ENCODE results near the gene LETM1. TPM values are rescaled to one million over a fixed set of nuclear protein-coding genes. Genes with fewer than 3 reads are reported as not detected.

The LETM1 gene
- total and polyA plus RNA-seq, 2 of the 8 experiments (the other 6 are each of a cell fraction or from before 2014, with no cell fraction given) = 19.8 to 50.1 TPM

DNA sequence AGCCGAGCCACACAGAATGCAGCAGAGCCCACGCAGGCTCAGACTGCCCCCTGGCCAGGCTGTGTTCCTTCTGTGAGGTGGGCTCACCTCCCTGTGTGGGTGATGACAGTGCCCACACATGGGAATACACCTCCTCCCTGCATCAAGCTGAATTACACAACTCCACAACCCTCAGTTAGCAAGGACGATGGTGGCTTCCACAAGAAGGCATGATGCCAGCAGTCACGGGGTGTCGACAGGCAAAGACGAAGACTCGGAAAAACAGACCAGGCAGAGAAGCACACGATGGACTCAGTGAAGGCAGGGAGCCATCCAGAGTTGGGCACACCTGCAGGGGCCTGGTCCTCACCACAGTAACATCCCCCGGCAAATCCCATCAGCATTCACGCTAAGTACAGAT, 12.1 kb downstream of the LETM1 start (continued):
- no peak for TF ChIP-seq CHD7 (IDR thresholded peaks at IDR 0.05; ENCODE audit: insufficient replicate concordance, low read length)
- TF ChIP-seq ATF3 (IDR thresholded peaks at IDR 0.05; ENCODE audit: insufficient read depth, low read depth, low read length) = no peak
- no peak for TF ChIP-seq YY1 (IDR thresholded peaks at IDR 0.05; ENCODE audit: low read depth, low read length)
